HG02571 (cell line): ENCODE results near the gene CSKMT.

Source experiments
- ATAC-seq: cut with Tn5 transposase; IDR thresholded peaks from one replicate; pipeline ENCODE4 v1.9.1; 2021; ENCODE audit warnings: mild to moderate bottlenecking, moderate library complexity; ENCODE audit not compliant: unreplicated experiment

The CSKMT gene

DNA sequence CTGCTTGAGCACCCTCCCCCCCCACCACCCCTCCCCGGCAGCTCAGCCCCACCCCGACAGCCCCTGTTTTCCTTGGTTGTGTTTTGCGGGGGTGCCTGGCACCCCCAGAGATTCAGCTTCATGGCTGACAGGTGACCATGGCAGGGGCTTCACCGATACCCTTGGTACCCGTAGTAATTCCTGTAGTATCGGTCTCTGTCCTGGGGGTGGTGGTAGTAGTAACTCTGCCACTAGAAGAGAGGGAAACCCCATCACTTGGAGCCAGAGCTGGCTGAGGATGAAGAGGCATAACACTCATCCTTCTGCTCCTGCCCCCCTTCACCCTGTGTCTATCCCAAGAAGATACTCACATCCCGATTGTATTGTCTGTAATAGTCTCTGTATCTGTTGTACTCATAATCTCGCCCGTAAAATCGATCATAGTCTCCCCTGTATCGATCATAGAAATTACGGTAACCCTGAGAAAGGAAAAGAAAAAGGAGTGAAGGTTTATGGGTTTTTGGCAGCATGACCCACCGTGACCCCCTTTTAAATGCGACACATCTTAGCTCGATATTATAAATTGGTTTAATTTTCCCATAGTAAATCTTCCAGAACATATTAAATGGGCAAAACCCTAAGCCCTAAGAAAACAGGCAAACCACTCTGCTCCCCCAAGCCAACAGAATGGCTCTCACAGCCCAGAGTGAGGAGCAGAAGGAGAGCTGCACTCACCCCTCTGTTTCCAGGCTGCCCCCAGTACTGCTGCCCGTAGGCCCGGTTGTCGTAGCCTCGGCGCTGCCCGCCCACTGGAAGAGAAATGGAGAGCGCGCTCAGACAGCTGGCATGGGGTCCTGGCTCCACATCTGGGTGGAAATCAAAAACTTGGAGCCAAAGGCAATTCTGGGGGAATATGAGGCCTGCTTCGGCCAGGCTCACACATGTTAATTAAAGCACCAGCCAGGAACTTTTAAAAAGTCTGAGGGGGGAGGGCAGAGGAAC, 50.3 kb downstream of the CSKMT start:
- no peak for ATAC-seq

DNA sequence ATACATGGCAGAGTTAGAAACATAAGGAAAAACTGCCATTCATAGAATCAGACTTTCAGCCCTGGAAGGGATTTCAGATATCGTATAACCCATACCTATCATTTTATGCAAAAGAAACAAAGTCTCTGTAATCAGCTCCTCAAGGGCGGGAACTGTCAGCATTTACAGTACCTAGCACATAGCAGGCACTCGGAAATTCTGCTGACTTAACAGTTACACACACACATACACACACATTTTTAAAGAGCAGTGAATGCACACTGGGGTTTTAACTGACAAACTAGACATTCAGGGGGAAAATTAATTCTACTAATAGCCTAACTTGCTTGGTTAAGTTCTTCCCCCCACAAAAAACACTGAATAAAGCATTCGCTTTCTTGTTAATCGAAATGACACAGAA, 51.1 kb downstream of the CSKMT start:
- no peak for ATAC-seq

GRCh38 chr11:62716816-62717215, 51.7 kb downstream of the CSKMT start:
- ATAC-seq: no peak
